CD4-positive, alpha-beta T cell (primary cell): ENCODE results near the gene FGF8. TPM values are rescaled to one million over a fixed set of nuclear protein-coding genes. Genes with fewer than 3 reads are reported as not detected.

Experiments used
- ATAC-seq: fragments of 200-7000 bp; cut with Tn5 transposase; one replicate; pipeline ENCODE4 v1.10.0; 2022; ENCODE audit warnings: mild to moderate bottlenecking; ENCODE audit not compliant: poor library complexity
- CTCF ChIA-PET: fragments of 350-600 bp; sonication (Branson Sonifier 250); formaldehyde crosslinking; loops from one replicate; lab custom pipeline; 2021; ENCODE audit warnings: antibody characterized with exemption, inconsistent platforms; lab: Charles Lee
- POLR2A ChIA-PET: fragments of 350-600 bp; sonication (Branson Sonifier 250); formaldehyde crosslinking; loops from one replicate; lab custom pipeline; 2021; ENCODE audit warnings: antibody characterized with exemption, inconsistent platforms; lab: Charles Lee
- DNase-seq, 14 experiments: peaks; one replicate each; pipeline ENCODE4 v3.0.0-alpha.2; 2013 to 2020; ENCODE audit warnings: mixed read lengths in 2 of 14
- H3K27ac ChIP-seq, 2 donors: one replicate each; pipeline versions ENCODE4 v1.5.1 to v1.7.0; 2013; ENCODE audit warnings: low read length in 2 of 2, low read depth in 1 of 2, mild to moderate bottlenecking in 1 of 2
- H3K27me3 ChIP-seq, 2 experiments: 1 replicate in 1 of 2; 2 replicates in 1 of 2; pipeline versions ENCODE4 v1.6.1 to v1.7.0; 2013; ENCODE audit warnings: low read length in 2 of 2, control low read depth in 1 of 2, mild to moderate bottlenecking in 1 of 2, moderate library complexity in 1 of 2; ENCODE audit not compliant: insufficient read depth in 2 of 2, control insufficient read depth in 1 of 2
- H3K36me3 ChIP-seq: one replicate; pipeline ENCODE4 v1.6.1; 2013; ENCODE audit warnings: low read length, control low read depth; ENCODE audit not compliant: insufficient read depth
- H3K4me1 ChIP-seq: one replicate; pipeline ENCODE4 v1.6.1; 2013; ENCODE audit warnings: low read length, control low read depth; ENCODE audit not compliant: insufficient read depth
- H3K4me3 ChIP-seq: one replicate; pipeline ENCODE4 v1.5.1; 2013; ENCODE audit warnings: mild to moderate bottlenecking, low read length, moderate library complexity
- H3K9me3 ChIP-seq, 2 experiments: 1 replicate in 1 of 2; 2 replicates in 1 of 2; pipeline versions ENCODE4 v1.6.1 to v1.7.0; 2013; ENCODE audit warnings: low read length in 2 of 2, mild to moderate bottlenecking in 2 of 2, control low read depth in 1 of 2, moderate library complexity in 1 of 2; ENCODE audit not compliant: control insufficient read depth in 1 of 2, insufficient read depth in 1 of 2
- H3K27ac Mint-ChIP-seq: one replicate; pipeline ENCODE4 v1.8.0; 2020; ENCODE audit warnings: mixed read lengths
- H3K27me3 Mint-ChIP-seq: one replicate; pipeline ENCODE4 v1.8.0; 2021; ENCODE audit warnings: mixed read lengths
- H3K36me3 Mint-ChIP-seq: one replicate; pipeline ENCODE4 v1.8.0; 2021; ENCODE audit warnings: low read depth, mixed read lengths
- H3K4me1 Mint-ChIP-seq: one replicate; pipeline ENCODE4 v1.8.0; 2021; ENCODE audit warnings: low read depth, mixed read lengths
- H3K4me3 Mint-ChIP-seq: one replicate; pipeline ENCODE4 v1.8.0; 2020; ENCODE audit warnings: mild to moderate bottlenecking, mixed read lengths
- H3K9me3 Mint-ChIP-seq: one replicate; pipeline ENCODE4 v1.8.0; 2020; ENCODE audit warnings: mixed read lengths
- intact Hi-C, 2 experiments: fragments of 100-400 bp; cut with DNase I in 1 of 2; cut with micrococcal nuclease in 1 of 2; formaldehyde crosslinking; loops; one replicate each; pipeline versions ENCODE4 v1.15.1 to v1.9.0; 2023 to 2025; cut with DNase I, micrococcal nuclease
- total RNA-seq, 174 experiments: library from RNA in 2 of 174; stranded (reverse) in 2 of 174; gene quantifications; one replicate each; pipeline ENCODE4 v1.2.3 and lab custom pipeline; 2021 to 2026
- TF ChIP-seq, protein P1 (sequence below): fragments of 200-600 bp; IDR thresholded peaks from one replicate; pipeline ENCODE4 v1.8.0; 2022; ENCODE audit warnings: antibody characterized with exemption, mild to moderate bottlenecking

The FGF8 gene
- total RNA-seq, 2 experiments from 2014 or later: not detected

DNA sequence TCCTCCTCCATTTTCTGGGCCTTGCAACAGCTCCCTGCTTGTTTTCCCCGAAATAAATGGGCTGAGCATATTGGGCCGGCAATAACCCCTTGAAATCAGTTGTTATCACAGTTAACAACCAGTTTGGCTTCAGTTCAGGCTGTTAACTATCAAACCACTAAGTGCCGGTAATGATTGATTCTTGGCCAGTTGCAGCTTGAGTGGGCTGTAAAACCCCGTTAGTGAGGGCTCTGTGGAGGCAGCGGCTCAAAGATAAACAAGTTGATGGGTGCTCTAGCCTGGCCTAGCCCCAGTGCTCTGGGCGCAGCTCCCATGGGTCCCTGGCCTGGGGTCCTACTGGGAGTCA is 8.3 kb downstream of the FGF8 start:
- peaks cover 0 to 10% of the 10 kb centered on the region in 2 experiments for H3K9me3 ChIP-seq
- Mint-ChIP-seq H3K9me3 (no peaks in the 10 kb centered on the region), H3K4me1 (no peaks in the 10 kb centered on the region), H3K36me3 (no peaks in the 10 kb centered on the region), H3K27me3 (peaks cover 41% of the 10 kb centered on the region), H3K4me3 (no peak overlapping the region), H3K27ac (no peak overlapping the region)
- ChIA-PET POLR2A (no interaction called here), CTCF (no interaction called here)
- no peaks in the 10 kb centered on the region for H3K4me1 ChIP-seq
- DNase-seq (no peak), ATAC-seq (no peak)
- H3K27ac ChIP-seq: no peak overlapping the region
- TF ChIP-seq, protein P1, sequence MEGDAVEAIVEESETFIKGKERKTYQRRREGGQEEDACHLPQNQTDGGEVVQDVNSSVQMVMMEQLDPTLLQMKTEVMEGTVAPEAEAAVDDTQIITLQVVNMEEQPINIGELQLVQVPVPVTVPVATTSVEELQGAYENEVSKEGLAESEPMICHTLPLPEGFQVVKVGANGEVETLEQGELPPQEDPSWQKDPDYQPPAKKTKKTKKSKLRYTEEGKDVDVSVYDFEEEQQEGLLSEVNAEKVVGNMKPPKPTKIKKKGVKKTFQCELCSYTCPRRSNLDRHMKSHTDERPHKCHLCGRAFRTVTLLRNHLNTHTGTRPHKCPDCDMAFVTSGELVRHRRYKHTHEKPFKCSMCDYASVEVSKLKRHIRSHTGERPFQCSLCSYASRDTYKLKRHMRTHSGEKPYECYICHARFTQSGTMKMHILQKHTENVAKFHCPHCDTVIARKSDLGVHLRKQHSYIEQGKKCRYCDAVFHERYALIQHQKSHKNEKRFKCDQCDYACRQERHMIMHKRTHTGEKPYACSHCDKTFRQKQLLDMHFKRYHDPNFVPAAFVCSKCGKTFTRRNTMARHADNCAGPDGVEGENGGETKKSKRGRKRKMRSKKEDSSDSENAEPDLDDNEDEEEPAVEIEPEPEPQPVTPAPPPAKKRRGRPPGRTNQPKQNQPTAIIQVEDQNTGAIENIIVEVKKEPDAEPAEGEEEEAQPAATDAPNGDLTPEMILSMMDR: no peak
- H3K4me3 ChIP-seq: no peak overlapping the region
- peaks cover 23 to 27% of the 10 kb centered on the region in 2 experiments for H3K27me3 ChIP-seq
- H3K36me3 ChIP-seq: no peaks in the 10 kb centered on the region
- intact Hi-C loops: no loop called here

GRCh38 chr10:101766753-101767599 is 8.9 kb downstream of the FGF8 start:
- intact Hi-C loops: no loop called here
- no peaks in the 10 kb centered on the region for H3K4me1 ChIP-seq
- DNase-seq (no peak), ATAC-seq (no peak)
- H3K27me3 ChIP-seq: peaks cover 17 to 21% of the 10 kb centered on the region in 2 experiments
- Mint-ChIP-seq H3K27ac (no peak overlapping the region), H3K27me3 (peaks cover 35% of the 10 kb centered on the region), H3K9me3 (no peaks in the 10 kb centered on the region), H3K4me3 (no peak overlapping the region), H3K4me1 (no peaks in the 10 kb centered on the region), H3K36me3 (no peaks in the 10 kb centered on the region)
- ChIA-PET POLR2A (interaction anchor here (0.5 kb wide), 1 partner anchor 9 kb away, joined by 3 read pairs; no protein-coding TSS in a partner anchor), CTCF (no interaction called here)
- H3K27ac ChIP-seq: no peak overlapping the region
- TF ChIP-seq, protein P1: no peak
- H3K9me3 ChIP-seq: peaks cover 0 to 10% of the 10 kb centered on the region in 2 experiments
- H3K36me3 ChIP-seq: no peaks in the 10 kb centered on the region
- H3K4me3 ChIP-seq: no peak overlapping the region

DNA sequence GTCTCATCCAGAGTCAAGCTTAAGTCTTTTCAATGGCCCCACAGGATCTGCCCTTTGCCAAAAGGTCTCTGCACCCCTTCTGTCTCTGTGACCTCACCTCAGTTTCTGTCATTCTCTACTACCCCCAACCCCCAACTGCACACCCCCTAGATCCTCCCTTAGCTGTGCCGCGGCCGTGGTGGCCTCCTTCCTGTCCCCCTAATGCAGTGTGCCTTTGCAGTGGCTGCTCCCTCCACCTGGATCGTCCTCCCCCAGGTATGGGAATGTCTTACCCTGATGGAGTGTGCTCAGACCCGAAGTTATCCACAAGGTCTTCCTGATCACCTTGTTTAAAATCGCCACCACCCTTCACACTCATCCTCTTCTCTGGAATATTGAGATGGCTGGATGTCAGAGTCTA is 9.6 kb downstream of the FGF8 start:
- no peaks in the 10 kb centered on the region for H3K9me3 Mint-ChIP-seq
- no peaks in the 10 kb centered on the region for H3K4me1 ChIP-seq
- peaks cover 13 to 15% of the 10 kb centered on the region in 2 experiments for H3K27me3 ChIP-seq
- no peaks in the 10 kb centered on the region for H3K36me3 Mint-ChIP-seq
- ChIA-PET POLR2A (no interaction called here), CTCF (no interaction called here)
- H3K27ac Mint-ChIP-seq: no peak overlapping the region
- H3K4me3 ChIP-seq: no peak overlapping the region
- ATAC-seq (no peak), DNase-seq (no peak)
- no peak overlapping the region for H3K27ac ChIP-seq
- no peak overlapping the region for H3K4me3 Mint-ChIP-seq
- H3K27me3 Mint-ChIP-seq: peaks cover 29% of the 10 kb centered on the region
- peaks cover 0 to 10% of the 10 kb centered on the region in 2 experiments for H3K9me3 ChIP-seq
- no peaks in the 10 kb centered on the region for H3K36me3 ChIP-seq
- intact Hi-C loops: no loop called here
- no peaks in the 10 kb centered on the region for H3K4me1 Mint-ChIP-seq
- TF ChIP-seq, protein P1: no peak
